NCI-H1092 treated with DMSO at 0.1 percent for 48 hours (cell line): ENCODE results near the gene HEATR5A.
"Not testable (repeated sequence)": the region's sequence is repeated elsewhere in the genome, so short reads cannot be mapped to it uniquely, and the experiment has no call there.

Experiments
- DNase-seq: peaks from one replicate; lab custom pipeline; 2025; lab: John Stamatoyannopoulos, UW

HEATR5A gene

DNA sequence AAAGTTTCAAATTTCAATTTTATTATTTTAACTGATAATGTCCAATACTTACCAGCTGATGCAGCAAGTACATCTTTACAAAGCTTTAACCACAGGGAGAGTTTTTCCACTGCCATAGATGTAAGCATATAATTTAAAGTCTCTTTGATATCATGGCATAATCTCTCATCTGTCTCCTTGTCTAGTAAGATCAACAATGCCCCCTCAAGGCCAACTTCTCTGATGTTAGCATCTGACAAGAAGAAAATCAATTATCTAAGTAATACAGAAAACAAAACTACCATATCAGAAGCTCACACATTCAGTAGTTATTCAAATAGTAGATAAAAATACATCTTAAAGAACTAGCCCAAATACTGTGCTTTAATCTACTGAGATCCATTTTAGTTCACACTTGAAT, 94.2 kb downstream of the HEATR5A start:
- no peak for DNase-seq

DNA sequence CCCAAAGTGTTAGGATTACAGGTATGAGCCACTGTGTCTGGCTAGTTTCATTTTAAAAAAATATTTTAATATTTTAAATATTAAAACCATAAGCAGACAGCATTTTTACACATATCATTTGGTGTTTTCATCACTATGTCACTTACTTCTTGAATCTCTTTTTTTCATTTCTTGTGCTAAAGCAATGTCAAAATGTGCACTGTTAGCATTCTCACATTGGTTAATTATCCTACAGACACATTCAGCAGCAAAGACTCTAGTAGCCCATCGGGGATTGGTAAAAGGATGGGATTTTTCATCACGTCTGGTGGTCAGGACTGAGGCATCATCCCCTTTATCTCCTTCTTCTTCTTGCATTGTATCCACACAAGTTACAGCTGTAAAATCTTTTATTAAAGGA, 96.9 kb downstream of the HEATR5A start:
- DNase-seq, result no peak

DNA sequence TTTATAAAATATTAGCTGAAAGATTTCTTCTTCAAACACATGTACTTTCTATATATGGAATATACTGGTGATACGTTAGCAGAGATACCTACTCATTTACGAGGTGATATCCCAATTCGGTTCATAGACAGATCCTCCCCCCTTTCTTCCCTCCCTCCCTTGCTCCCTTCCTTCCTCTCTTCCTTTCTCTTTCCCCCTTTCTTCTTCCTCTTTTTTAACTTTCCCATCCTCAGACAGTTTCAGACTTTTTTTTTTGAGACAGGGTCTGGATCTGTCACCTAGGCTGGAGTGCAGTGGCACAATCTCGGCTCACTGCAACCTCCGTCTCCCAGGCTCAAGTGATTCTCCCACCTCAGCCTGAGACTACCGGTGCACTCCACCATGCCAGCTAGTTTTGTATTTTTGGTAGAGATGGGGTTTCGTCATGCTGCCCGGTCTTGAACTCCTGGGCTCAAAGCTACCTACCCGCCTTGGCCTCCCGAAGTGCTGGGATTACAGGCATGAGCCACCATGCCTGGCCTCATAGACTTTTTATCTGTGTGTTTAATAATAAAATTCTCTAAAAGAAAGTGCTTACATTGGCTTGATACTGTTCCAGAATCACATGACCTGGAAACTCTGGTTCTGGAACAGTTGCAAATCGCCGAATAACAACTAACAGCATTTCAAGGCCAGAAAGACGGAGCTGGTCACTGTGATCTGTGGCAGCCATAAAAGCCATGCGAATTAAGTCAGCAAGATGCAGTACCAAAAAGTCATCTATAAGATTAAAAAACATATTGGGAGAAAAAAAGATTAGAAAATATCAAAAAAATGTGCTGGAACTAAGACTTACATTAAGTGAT, 99.2 kb downstream of the HEATR5A start:
- DNase-seq, result no peak

DNA sequence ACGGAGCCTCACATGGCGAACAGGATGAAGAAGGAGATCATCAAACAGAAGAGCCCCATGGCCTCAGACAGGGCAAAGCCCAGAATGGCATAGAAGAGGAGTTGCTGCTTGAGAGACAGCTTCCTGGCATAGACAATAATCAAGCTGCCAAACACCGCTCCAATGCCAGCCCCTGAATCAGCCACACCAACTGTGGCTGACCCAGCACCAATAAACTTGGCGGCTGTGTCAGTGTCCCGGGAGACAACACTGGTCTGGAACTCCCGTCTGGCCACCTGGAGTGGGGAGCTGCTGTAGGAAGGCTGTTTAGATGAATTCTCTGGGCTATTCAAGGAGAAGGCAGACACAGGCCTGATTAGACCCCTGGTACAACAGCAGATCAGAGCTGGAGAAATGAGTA, 100.1 kb downstream of the HEATR5A start:
- DNase-seq, result no peak

DNA sequence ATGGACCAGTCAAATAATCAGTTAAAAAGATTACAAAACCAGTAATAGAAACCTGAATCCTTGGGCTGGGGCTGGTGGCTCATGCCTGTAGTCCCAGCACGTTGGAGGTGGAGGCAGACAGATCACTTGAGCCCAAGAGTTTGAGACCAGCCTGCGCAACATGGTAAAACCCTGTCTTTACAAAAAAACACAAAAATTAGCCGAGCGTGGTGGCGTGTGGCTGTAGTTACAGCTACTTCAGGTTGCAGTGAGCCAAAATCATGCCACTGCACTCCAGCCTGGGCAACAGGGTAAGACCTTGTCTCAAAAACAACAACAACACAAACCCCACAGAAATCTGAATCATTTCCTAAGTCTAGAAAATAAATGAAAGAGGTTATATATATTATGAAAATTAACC, 100.6 kb downstream of the HEATR5A start:
- DNase-seq, result no peak

DNA sequence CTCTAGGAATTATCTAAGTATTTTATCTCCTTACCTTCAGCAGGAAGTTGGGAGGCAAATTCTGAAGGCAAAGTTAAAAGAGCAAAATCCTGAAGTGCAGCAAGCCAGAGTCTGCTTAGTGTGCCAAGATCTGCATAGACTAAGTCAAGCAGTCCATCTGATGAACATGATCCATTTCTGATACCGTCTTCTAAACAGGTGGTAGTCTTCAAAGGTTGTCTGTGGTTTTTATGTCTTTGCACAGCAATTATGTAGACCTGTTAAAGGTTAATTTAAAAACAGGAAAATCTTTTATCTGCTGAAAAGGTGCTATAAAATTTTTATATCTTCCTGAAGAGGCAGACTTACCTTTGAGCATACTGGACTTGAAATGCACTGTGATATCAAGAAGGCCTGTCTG, 107.4 kb downstream of the HEATR5A start:
- DNase-seq, result no peak

DNA sequence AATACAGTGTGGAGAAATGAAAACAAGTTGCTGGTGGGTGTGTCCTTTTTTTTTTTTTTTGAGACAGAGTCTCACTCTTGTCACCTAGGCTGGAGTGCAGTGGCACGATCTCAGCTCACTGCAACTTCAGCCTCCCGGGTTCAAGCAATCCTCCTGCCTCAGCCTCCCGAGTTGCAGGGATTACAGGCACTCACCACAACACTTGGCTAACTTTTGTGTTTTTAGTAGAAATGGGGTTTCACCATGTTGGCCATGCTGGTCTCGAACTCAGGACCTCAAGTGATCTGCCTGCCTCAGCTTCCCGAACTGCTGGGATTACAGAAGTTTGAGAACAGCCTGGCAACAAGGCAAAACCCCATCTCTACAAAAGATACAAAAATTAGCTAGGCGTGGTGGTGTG, 108.0 kb downstream of the HEATR5A start:
- not testable (repeated sequence) for DNase-seq

DNA sequence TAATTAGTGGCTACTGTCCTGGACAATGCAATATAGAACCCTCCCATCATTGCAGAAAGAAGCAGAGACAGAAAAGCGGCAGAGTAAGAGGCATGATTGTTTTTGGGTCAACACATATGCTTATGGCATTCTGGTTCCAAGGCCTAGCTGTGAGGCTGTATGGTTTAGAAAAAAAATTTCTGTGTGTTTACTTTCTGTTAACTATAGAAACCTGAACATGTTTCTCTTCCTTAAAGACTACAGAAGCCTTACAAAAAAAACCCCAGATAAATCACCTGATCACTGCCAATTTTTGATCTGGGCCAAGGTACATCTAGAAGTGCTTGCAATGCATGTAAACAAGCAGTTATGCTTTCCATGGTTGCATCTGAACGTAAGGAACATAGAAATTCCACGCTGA, 112.7 kb downstream of the HEATR5A start:
- DNase-seq, result no peak

DNA sequence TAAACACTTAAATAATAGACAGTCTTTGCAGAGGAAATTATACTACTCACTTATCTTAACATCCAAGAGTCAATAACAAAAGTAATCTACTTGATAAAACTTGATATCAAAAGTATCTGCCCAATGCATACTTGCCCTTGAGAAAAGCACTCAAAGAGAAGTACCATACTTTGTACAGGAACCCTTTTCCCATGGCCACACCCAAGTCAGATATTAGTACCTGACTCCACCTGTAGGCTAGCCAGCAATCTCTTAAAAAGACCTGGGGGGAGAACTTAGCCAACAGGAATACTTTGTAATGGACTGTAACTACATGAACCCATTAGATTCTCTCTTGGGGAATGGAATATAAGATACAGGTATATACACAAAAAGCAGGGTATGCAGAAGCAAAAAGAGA, 113.2 kb downstream of the HEATR5A start:
- no peak for DNase-seq

DNA sequence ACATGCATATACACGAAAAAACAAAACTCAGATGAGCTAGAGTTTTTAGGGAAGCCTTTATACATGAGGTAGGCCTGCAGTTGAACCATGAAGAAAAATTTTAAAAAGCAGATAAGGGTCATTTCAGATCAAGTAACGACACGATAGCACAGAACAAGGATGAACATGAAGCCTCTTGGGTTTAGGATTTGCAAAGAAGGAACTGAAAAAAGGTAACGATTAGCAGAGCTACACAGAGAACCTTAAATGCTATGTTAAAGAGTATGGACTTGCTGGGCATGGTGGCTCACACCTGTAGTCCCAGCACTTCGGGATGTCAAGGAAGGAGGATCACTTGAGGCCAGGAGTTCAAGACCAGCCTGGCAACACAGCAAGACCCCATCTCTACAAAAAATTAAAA, 116.7 kb downstream of the HEATR5A start:
- DNase-seq, result no peak

DNA sequence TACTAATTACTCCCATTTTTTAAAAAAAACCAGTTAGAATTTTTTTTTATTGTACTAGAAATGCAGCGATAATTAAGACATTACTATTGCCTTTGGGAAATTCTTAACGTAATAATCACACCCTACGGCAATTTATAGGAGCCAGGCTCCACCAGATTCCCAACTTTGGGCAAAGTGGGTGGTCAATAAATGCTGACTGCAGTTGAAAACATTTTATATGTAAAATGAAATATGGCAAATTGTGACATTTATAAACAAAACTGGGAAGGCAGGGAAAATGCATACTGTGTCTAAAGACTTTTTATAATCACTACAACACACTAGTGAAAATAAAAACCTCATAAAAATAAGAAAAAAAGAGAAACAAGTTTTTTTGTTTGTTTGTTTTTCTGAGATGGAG, 119.5 kb downstream of the HEATR5A start:
- DNase-seq, result no peak

DNA sequence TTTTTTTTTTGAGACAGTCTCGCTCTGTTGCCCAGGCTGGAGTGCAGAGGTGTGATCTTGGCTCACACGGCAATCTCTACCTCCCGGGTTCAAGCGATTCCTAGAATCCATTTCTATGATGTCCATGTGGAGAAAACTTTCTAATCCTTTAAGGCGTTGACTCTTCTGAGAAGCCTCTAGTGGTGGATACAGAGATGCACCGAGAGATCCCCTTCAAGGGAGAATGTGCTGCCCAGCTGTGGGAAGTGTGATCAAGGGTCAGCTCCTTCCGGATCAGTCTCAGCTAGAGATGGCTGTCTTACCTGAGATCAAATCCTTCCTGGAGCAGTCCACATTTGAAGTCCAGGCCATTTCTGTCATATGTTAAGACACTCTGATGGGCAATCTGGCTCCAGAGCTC, 120.1 kb downstream of the HEATR5A start:
- DNase-seq, result no peak

DNA sequence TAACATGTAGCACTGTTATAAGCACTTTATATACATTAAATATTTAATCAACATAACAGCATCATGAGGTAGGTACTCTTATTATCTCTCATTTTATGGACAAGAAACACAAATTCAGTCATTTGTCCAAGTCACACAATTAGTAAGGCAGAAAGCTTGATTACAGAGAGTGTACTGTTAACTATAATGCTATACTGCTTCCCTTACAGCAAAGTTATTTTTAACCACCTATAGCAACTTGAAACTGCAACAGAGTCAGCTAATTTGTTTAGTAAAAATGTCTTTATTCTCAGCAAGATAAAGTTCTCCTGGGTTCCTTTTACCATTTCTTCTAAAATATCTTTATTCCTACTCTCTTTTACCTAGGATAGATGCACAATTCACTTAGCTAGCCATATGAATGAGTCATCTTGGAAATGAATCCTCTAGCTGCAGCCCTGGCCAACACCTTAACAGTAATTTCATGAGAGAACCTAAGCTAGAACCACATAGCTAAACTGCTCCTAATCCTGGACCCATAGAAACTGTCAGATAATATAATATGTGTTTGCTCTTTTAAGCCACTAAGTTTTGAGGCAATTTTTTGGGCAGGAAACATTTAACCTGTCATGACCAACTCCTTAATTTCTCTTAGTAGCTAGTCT, 122.5 kb downstream of the HEATR5A start:
- no peak for DNase-seq

DNA sequence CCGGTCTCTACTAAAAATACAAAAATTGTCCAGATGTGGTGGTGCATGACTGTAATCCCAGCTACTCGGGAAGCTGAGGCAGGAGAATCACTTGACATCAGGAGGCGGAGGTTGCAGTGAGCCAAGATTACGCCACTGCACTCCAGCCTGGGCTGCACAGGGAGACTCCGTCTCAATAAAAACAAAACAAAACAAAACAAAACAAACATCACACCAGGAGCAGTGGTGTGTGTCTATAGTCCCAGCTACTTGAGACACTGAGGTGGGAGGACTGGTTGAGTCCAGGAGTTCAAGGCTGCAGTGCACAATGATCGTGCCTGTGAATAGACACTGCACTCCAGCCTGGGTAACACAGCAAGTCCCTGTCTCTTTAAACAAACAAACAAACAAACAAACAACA, 123.2 kb downstream of the HEATR5A start:
- DNase-seq, result no peak

DNA sequence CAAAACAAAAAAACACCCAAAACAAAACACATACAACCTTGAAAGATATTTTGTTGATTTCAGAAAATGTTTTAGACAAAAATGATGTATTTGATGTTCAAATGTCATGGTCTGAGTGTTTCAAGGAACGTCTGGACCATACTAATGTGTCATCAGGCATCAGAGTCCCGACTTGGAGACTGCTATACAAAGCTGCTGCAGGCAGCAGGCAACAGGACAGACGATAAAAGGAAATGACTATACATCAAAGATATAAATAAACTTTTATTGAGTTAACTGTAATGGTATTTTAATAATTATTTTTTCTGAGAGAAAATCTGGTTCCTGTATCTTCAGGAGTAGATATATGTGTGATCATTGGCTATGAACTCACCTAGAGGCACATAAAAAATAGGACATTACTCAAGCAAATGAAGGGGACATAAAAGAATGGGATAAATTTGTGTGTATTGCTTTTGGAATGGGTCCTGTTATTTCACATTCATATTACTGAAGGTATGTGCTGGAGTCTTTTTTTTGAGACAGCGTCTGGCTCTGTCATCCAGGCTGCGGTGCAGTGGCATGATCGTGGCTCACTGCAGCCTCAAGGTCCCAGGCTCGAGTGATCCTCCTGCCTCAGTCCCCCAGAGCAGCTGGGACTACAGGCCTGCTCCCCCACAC, 125.5 kb downstream of the HEATR5A start:
- no peak for DNase-seq

DNA sequence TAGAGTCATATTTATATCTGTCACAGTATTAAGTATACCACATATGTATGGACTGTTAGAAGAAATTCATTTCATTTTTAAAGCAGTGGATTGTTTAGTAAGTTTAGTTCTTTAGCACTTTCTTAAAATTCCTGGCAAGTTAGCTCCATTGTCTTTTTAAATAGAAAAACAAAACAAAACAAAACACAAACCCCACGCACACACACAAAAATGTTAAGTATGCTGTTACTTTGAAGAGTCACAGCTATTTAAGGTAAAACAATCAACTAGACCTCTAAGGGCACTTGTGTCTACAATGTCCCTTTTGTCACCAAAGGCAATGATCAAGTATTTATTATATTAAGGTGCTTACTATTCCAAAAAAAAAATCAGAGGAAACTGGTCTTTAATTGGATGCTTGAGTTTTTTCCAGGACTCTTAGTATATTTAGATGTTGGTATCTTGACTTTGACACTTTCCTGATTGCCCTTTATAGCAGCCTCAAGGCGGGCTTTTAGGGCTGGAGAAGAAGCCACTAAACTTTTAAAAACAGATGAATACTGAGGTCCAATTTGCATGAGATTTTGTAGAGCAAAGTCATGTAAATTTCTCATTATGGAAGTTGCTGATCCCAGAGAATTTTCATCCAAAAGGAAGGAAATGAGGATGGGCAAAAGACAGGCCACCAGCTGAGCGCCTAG, 127.3 kb downstream of the HEATR5A start:
- DNase-seq, result no peak

DNA sequence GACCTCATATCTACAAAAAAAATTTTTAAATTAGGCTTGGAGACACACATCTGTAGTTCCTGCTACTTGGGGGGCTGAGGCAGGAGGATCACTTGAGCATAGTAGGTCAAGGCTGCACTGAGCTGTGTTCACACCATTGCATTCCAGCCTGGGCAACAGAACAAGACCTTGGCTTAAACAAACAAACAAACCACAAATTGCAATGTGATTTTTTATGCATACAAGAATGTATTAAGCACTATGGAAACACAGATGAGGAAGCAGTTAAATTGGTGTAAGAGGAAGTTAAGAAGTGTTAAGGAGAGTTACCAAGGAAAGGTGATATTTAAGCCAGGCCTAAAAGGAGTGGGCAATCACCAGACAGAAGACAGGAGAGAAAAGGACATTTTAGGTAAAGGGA, 129.1 kb downstream of the HEATR5A start:
- no peak for DNase-seq

DNA sequence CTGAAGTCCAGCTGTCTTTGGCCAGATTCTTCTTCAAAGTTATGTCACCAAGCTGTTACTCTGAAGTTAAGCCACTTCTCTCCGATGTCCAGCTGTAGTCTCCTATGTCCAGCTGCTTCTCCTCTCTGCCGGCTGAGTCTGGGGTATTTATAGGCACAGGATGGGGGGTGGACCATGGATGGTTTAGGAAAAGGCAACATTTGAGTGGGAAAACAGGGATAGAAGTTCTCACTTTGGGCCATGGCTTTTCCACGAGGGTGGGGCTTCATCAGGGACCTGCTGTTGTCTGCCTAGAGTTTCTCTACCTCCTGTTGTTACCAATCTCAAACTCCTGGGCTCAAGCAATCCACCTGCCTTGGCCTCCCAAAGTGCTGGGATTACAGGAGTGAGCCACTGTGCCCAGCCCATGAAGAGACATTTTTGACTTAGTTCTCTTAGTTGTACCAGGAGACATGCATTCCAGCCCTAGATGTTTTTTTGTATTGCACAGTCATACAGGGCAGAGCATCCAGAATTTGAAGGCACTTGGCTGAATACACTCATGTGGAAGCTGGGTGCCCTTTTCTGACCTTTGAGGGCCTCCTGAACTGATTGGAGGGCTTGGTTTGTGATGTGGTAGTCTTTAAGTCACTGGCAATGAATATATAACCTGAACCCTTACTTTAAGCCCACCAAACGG, 132.9 kb downstream of the HEATR5A start:
- DNase-seq, result no peak

DNA sequence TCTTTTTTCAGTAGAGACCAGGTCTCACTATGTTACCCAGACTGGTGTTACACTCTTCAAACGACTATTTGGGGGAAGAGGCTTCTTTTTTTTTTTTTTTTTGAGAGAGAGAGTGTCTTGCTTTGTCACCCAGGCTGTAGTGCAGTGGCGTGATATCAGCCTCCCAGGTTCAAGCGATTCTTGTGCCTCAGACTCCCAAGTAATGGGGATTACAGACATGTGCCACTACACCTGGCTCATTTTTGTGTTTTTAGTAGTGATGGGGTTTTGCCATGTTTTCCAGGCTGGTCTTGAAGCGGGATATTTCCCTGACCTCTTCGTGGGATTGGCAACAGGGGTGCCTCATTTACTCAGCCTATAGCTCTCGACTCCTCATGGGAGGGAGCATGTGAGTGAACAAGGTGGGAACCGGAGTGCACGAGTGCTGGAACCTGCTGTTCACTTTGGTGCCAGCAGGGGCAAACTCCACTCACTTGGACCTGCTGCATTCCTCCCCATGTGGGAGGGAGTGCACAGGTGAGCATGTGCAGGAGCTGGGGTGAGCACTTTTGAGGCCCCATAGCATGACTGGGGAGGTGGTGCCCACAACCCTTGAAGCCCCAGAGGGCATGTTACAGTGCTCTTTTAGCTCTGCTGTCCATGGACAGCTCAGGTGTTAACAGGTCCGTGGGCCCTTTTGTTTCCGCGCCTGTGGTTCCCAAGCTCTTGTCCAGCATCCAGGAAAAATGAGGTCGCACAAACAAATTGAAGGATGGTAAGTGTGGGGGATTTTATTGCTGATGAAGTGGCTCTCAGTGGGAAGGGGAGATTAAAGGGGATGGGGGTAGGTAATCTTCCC, 133.7 kb downstream of the HEATR5A start:
- no peak for DNase-seq

DNA sequence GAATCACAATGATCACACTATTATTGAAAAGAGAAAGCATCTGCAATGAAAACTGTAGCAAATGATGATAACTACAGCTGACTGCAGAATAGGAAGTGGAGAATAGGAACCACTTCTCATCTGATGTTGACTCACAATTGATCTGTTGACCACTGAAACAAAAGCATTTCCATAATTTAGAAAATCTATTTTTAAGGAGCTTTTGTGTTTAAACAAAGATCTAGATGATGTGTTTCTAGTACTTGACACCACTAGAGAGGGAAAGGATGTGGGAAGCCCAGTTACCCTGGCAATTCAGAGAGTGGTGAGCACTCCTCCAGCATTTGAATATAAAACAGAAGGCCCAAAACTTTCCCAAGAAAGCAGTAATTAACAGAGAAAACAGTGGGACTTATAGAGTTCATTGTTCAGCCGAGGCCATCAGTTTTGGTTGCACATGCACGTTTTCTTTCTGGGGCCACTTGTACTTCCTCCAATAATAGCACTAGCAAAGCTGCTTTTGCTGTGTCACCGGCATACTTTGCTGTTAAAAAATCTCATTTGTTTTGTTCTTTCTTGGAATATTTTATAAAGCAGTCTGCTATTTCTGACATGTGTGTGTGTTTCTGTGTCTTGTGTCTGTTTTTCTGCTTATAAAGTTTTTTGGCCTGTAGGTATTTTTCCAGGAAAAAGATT, 136.6 kb downstream of the HEATR5A start:
- no peak for DNase-seq

DNA sequence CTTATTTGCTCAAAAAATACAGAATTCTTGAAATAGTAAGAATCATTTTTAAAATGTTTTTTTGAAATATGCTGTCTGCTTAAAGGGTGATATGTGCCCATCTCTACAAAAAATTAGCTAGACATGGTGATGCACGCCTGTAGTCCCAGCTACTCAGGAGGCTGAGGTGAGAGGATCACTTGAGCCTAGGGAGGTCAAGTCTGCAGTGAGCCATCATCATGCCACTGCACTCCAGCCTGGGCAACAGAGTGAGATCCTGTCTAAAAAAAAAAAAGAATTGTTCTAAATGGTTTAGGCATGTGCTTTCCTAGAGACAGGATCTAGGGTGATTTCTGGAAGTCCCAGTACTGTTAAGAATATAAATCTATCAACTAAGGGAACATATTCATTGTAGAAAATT, 137.2 kb downstream of the HEATR5A start:
- DNase-seq, result no peak
